ENCODE measurements around the gene ARHGAP40.
"Not testable (repeated sequence)": the region's sequence is repeated elsewhere in the genome, so short reads cannot be mapped to it uniquely, and the experiment has no call there.

The ARHGAP40 gene

DNA sequence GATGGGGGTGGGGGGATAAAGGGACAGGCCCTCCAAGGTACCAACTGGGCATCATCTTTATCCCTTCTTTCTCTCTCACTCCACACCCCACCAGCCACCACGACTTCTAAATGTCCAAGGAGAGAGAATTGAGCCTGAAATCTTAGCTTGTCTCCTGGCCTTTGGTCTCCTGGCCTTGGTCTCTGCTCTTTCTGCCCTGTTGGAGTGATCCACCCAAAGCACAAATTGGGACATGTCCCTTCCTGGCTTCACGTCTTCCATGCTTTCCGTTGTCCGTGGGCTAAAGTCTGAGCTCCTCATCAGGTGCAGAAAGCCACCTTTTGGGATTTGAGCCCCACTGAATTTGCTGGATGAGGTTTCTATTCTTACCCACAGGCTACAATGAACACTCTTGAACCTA lies 12.3 kb upstream of the ARHGAP40 start:
- no peak for DNase-seq

- no peak for DNase-seq
These were observed 11.5 kb upstream of the ARHGAP40 start for GRCh38 chr20:38589967-38590675.

GRCh38 chr20:38590676-38591473 lies 10.7 kb upstream of the ARHGAP40 start:
- DNase-seq, result no peak

- DNase-seq, result no peak
These were observed 9.9 kb upstream of the ARHGAP40 start for GRCh38 chr20:38591474-38592410.

GRCh38 chr20:38592411-38592790 lies 9.2 kb upstream of the ARHGAP40 start:
- not testable (repeated sequence) for DNase-seq

- DNase-seq, result not testable (repeated sequence)
These were observed 7.3 kb upstream of the ARHGAP40 start for GRCh38 chr20:38594281-38594680.

DNA sequence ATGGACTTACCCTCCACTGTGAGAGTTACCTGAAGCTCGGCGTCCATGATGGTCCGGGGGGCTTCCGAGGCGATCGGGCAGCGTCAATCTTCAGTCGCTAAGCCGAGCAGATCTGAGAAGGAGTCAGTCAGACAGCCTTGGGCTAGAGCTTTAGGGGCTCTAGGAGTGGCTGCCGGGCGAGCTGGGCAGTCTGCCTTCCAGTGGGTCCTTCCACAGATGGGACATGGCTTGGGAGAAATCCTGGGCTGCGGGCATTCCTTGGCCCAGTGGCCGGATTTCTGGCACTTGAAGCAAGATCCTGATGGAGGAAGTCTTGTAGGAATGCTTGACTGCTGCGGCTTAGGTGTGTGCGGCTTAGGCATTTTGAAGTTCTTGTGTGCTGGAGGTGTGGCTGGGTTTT lies 5.7 kb upstream of the ARHGAP40 start:
- not testable (repeated sequence) for DNase-seq

DNA sequence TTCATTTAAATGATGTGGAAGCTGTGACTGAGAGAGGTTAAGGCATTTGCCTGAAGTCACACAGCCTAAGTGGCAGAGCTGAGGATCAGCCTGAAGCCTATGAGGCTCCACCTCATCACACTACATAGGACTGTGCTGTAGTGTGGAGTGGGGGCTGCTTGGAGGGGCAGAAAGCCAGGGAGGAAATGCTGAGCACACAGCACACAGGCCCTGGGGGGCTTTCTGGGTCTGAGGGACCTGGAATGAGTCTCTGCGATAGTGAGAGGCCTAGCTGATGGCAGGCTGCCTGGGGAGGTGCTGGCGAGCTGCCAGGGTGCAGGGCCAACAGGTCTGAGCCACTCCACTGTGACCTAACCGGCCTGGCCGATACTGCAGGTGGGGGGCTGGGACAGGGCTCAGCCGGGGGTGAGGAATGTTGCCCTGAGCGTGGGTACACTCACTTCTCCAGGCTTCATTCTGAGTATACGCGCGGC lies 2.2 kb upstream of the ARHGAP40 start:
- peak; percentile 31 for DNase-seq

DNA sequence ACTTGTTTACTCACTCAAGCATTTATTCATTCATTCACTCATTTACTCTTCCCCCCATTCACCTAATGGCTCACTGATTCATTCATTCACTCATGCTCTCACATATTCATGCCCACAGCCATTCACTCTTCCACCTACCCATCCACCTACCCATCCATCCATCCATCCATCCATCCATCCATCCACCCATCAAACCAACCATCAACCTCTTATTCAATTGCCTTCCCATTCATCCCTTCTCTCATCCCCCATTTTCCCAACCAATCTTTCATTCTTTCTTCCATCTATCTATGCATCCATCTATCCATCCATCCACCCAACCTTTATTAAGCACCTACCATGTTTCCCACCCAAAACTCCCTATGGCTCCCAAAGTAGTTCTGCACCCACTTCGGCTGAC lies 1.6 kb upstream of the ARHGAP40 start:
- no peak for DNase-seq

DNA sequence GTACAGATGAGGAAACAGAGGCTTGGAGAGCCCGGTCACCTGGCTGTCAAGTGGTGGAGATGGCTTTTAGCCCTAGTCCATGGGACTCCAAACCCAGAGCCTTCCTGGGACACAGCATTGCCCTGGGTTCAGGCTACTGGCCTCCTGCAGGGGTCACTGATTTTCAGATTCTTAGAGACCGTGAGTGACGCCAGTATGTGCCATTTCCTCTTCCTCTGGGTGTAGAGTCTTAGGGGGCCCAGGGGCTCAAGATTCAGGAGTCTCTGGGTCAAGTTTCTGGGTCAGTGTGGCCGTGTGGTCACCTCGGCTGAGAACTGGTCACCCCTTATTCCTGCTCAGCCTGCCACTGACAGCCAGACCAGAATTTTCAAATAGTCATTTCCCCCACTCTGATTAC lies 574 bp downstream of the ARHGAP40 start:
- DNase-seq, result no peak

- DNase-seq, result no peak
These were observed 1.7 kb downstream of the ARHGAP40 start for GRCh38 chr20:38603286-38603685.

- peak; percentile 88 for DNase-seq
These were observed 3.3 kb downstream of the ARHGAP40 start for GRCh38 chr20:38604873-38605303.

DNA sequence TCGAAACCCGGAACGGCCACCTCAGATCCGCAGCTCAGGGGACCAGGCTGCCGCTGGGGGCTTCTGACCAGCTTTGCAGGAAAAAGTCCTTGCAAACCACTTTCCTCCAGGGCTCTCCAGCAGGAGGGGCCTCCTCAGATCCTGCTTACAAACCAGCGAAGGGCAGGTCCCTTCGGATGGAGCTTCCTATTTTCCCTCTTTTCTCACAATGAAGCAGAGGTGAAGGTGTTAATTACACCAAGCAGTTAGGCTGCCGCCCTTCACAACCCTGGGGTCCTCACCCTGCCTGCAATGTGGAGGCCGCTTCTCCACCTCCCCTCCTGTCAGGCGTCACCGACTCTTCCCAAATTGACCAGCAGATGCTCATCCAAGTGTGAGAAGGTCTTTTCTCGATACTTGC lies 5.7 kb downstream of the ARHGAP40 start:
- DNase-seq, result no peak

- DNase-seq, result no peak
These were observed 6.6 kb downstream of the ARHGAP40 start for GRCh38 chr20:38608188-38608587.

- DNase-seq, result no peak
These were observed 8.2 kb downstream of the ARHGAP40 start for GRCh38 chr20:38609815-38610214.

DNA sequence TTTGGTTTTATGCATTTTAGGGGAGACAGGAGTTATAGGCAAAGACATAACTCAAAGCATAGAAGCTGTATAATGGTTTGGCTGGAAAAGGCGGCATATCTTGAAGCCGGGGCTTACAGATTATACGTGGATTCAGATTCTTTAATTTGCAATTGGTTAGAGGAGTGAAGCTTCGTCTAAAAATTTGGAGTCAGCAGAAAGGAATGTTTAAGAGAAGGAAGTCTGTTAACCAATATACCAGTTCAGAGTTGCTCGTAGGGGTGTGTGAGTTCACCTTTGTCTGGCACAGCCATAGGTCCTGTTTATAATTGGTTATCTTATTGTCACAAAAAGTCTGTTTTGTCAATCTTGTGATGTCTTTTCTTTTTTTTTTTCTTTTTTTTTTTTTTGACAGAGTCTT lies 8.9 kb downstream of the ARHGAP40 start:
- DNase-seq, result peak; percentile 45

- no peak for DNase-seq
These were observed 11.3 kb downstream of the ARHGAP40 start for GRCh38 chr20:38612751-38613515.

DNA sequence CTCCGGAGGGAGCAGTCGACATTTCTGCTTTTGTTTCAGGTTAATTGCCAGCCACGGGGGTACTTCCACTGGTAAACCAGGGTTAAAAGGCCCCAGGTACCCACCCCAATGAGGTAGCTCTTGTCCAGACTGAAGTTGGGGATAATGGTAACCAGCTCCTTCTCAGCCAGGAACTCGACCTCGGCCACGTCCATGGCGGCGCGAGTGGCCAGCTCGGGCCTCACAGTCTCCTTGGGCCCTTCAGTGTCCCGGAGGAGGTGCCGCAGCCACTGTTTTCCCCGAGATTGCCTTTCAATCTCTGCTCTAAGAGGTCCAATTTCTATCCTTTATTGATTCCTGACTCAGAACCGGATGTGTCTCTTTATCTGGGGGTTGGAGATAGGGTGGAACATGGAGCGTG lies 13.7 kb downstream of the ARHGAP40 start:
- DNase-seq, result no peak

GRCh38 chr20:38616457-38616856 lies 14.8 kb downstream of the ARHGAP40 start:
- no peak for DNase-seq

- DNase-seq, result peak; percentile 92
These were observed 15.6 kb downstream of the ARHGAP40 start for GRCh38 chr20:38617011-38617829.

DNA sequence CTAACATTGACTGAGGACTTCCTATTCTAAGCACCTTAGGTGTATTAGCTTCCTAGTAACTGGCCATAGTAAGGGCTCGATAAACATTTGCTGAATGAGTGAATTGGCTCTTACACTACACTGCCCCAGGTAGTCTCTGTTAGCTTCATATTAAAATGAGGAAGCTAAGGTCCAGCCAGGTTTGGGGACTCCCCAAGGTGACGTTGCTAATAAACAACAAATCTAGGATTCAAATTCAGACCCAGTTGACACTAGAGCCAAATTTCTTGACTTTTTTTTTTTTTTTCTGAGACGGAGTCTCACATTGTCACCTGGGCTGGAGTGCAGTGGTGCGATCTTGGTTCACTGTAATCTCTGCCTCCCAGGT lies 16.2 kb downstream of the ARHGAP40 start:
- DNase-seq, result no peak
